ENCODE data around the gene RAB12.

The RAB12 gene

DNA sequence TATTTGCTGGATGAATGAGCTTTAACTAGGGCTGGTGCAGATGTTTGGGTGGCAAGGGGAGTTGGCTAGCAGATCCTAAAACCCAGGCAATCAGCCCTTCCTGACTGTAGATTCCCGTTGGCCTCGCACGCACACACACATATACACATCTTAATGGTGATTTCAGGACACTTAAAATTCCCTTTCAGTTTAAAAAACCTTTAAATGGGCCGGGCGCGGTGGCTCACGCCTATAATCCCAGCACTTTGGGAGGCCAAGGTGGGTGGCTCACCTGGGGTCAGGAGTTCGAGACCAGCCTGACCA, 76.6 kb downstream of the RAB12 start:
- DNase-seq = no peak

DNA sequence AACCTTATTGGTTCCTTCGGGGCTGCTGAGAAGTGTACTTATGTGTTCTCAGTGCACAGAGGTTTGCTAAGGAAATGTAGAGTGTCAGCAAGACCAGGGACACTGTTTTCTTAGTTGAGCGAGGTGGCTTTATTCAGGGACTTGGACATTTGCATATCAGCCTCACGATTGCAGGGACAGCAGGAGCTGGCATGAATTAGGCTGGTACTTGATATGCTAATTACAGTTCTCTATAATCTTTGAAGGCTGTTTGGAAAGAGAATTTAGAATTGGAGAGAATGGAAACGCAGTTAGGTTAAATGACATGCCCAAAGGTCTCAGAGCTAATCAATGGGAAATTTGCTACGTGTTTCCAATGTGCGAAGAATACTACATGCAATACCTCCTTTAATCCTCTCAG, 77.4 kb downstream of the RAB12 start:
- DNase-seq = peak; percentile 9

DNA sequence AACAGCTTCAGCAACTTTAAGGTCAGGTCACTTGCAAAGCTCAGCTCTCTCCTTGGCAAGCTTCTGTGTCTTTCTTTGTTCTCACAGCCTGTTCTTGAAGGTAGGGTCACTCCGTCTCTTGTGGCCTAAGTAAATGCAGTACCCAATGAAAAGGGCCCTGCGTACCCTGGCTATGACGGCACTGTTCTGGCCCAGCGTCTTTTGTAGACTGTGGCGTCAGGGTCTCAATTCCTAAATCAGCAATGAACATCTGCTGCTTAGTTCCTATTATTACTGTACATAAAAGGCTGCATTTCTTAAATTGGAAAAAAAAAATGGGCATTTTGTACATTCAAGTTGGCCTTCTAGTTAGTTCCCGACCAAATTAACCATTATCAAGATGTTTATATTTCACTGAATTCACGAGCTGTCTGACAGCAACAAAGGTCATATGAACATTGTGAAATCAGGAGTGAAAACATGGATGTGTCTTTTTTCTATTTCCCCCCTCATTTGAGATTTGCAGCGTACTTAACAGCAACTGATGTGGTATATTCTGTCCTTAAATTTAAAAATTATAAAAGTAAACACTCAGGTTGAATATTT, 79.1 kb downstream of the RAB12 start:
- DNase-seq = no peak

DNA sequence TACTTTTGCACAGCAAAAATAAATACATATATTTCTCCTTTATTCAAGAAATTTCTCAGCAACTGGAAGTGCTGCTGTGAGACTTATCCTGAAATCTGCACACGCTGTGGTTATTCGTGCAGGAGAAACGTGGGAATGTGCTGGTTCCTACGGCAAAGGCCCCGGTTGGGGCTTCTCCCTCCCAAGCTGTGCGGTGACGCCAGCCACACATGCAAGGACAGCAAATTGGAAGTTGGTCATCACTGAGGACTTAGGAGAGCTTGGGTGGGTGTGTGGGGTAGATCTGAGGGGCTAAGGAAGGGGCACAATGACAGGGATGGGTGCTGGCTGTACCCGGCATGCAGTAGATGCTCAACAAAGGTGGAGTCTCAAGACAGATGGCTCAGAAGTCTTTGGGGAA, 79.6 kb downstream of the RAB12 start:
- no peak for DNase-seq
